OCI-LY7 (cell line): ENCODE data around the gene PAX3. TPM values are rescaled to one million over a fixed set of nuclear protein-coding genes. Genes with fewer than 3 reads are reported as not detected.

ENCODE experiments used
- BruUV-seq: library from RNA; stranded (reverse); fragments of 400-500 nt; replicated peaks from 2 replicates; lab custom pipeline; 2021; lab: Mats Ljungman, UMichigan
- CTCF ChIA-PET: fragments of 300-600 bp; sonication (Branson Sonifier 250); formaldehyde crosslinking; loops from one replicate; lab custom pipeline; 2022; ENCODE audit warnings: antibody characterized with exemption; ENCODE audit not compliant: unreplicated experiment; lab: Charles Lee
- POLR2A ChIA-PET: fragments of 300-600 bp; sonication (Branson Sonifier 250); formaldehyde crosslinking; loops from one replicate; lab custom pipeline; 2022; ENCODE audit warnings: antibody characterized with exemption; lab: Charles Lee
- DNase-seq: peaks from one replicate; pipeline ENCODE4 v3.0.0-alpha.2; 2015; ENCODE audit warnings: low spot score
- H2AFZ ChIP-seq: fragments of 200-600 bp; sonication (generic), shearing (Covaris generic); 2 replicates; pipeline ENCODE4 v1.6.1; 2014; ENCODE audit warnings: mild to moderate bottlenecking, antibody characterized with exemption, low read length, moderate library complexity
- H3K27ac ChIP-seq: fragments of 200-600 bp; sonication (generic); 2 replicates; pipeline ENCODE4 v1.5.1; 2014; ENCODE audit warnings: mixed run types, low read depth, mild to moderate bottlenecking, moderate library complexity, low read length, inconsistent platforms; ENCODE audit not compliant: poor library complexity, severe bottlenecking
- H3K36me3 ChIP-seq: fragments of 200-600 bp; sonication (generic); 2 replicates; pipeline ENCODE4 v1.6.1; 2014; ENCODE audit warnings: mild to moderate bottlenecking, antibody characterized with exemption, low read length, moderate library complexity, mixed read lengths; ENCODE audit not compliant: insufficient read depth
- H3K4me1 ChIP-seq: fragments of 200-600 bp; sonication (generic); 2 replicates; pipeline ENCODE4 v1.5.1; 2014; ENCODE audit warnings: mild to moderate bottlenecking, low read length; ENCODE audit not compliant: insufficient read depth, poor library complexity, severe bottlenecking
- H3K4me2 ChIP-seq: fragments of 200-600 bp; sonication (generic); 2 replicates; pipeline ENCODE4 v1.6.1; 2014; ENCODE audit warnings: mild to moderate bottlenecking, low read length
- H3K4me3 ChIP-seq: fragments of 200-600 bp; sonication (generic); 2 replicates; pipeline ENCODE4 v1.5.1; 2014; ENCODE audit warnings: mild to moderate bottlenecking, low read depth, low read length; ENCODE audit not compliant: poor library complexity, severe bottlenecking
- H3K79me2 ChIP-seq: fragments of 200-600 bp; sonication (generic); 2 replicates; pipeline ENCODE4 v1.6.1; 2016; ENCODE audit warnings: low read depth, mild to moderate bottlenecking, low read length, moderate library complexity, mixed read lengths; ENCODE audit not compliant: insufficient read depth
- H3K9me2 ChIP-seq: fragments of 200-600 bp; sonication (generic); 2 replicates; pipeline ENCODE4 v1.6.1; 2016; ENCODE audit warnings: mild to moderate bottlenecking, low read length, mixed read lengths; ENCODE audit not compliant: insufficient read depth
- H3K9me3 ChIP-seq: fragments of 200-600 bp; sonication (generic); 2 replicates; pipeline ENCODE4 v1.6.1; 2014; ENCODE audit warnings: mild to moderate bottlenecking, mixed run types, low read length, mixed read lengths
- H4K20me1 ChIP-seq: fragments of 200-600 bp; sonication (generic); 2 replicates; pipeline ENCODE4 v1.6.1; 2014; ENCODE audit warnings: mild to moderate bottlenecking, antibody characterized with exemption, low read length, moderate library complexity, mixed read lengths; ENCODE audit not compliant: insufficient read depth
- EZH2phosphoT487 ChIP-seq: fragments of 200-600 bp; sonication (generic); IDR thresholded peaks from 2 replicates; pipeline ENCODE4 v1.6.1; 2018; ENCODE audit warnings: low read depth, borderline replicate concordance, mild to moderate bottlenecking, mixed run types, antibody characterized with exemption, low read length, moderate library complexity, mixed read lengths
- intact Hi-C: fragments of 100-400 bp; cut with micrococcal nuclease; formaldehyde crosslinking; loops from one replicate; pipeline ENCODE4 v1.10.0; 2022; ENCODE audit not compliant: unreplicated experiment
- total RNA-seq, 2 experiments: library from RNA; depleted of rRNA in 1 of 2; stranded (reverse); fragments of >200 nt in 1 of 2; shearing (Covaris generic) in 1 of 2; gene quantifications; 2 replicates each; pipeline ENCODE4 v1.2.3, GENCODE V29; 2014 to 2022
- TF ChIP-seq, protein P1 (sequence below): fragments of 200-600 bp; sonication (generic); conservative IDR thresholded peaks from 2 replicates; pipeline ENCODE4 v1.5.1; 2014; ENCODE audit warnings: mild to moderate bottlenecking, antibody characterized with exemption, low read length, moderate library complexity, mixed read lengths

Gene PAX3
- total RNA-seq, 2 experiments from 2014 or later = not detected

DNA sequence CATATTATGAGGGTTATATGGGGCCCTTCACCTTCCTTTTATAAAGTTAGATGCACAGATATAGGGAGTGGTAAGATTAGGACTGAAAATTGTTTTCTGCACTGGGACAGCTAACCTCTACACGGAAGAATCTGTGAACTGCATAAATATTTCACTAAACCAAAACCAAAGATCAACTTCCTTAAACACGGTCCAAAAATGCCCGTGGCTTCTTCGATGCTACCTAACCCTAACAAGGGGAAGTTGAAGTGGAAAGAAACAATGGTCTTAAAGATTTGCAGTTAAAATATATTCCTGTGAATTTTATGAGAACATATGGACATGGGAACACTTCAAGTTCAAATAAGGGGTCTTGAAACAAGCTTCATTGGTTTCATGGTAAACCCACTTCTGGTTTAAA, 33.3 kb upstream of the PAX3 start:
- H3K4me2 ChIP-seq = no peak overlapping the region
- intact Hi-C loops = no loop called here
- H3K4me3 ChIP-seq = no peak overlapping the region
- BruUV-seq = no TSS peak
- H3K4me1 ChIP-seq = no peaks in the 10 kb centered on the region
- ChIA-PET POLR2A (interaction anchor here (1.0 to 1.7 kb wide), 2 partner anchors 20 to 56 kb away, joined by 3 to 4 read pairs; no protein-coding TSS in a partner anchor), CTCF (no interaction called here)
- H3K9me2 ChIP-seq = no peaks in the 10 kb centered on the region
- H3K9me3 ChIP-seq = no peaks in the 10 kb centered on the region
- H2AFZ ChIP-seq = no peak overlapping the region
- DNase-seq = no peak
- no peaks in the 10 kb centered on the region for H3K36me3 ChIP-seq
- no peaks in the 10 kb centered on the region for H4K20me1 ChIP-seq
- H3K79me2 ChIP-seq = no peaks in the 10 kb centered on the region
- H3K27ac ChIP-seq = no peak overlapping the region
- no peak for TF ChIP-seq EZH2phosphoT487
- TF ChIP-seq, protein P1, sequence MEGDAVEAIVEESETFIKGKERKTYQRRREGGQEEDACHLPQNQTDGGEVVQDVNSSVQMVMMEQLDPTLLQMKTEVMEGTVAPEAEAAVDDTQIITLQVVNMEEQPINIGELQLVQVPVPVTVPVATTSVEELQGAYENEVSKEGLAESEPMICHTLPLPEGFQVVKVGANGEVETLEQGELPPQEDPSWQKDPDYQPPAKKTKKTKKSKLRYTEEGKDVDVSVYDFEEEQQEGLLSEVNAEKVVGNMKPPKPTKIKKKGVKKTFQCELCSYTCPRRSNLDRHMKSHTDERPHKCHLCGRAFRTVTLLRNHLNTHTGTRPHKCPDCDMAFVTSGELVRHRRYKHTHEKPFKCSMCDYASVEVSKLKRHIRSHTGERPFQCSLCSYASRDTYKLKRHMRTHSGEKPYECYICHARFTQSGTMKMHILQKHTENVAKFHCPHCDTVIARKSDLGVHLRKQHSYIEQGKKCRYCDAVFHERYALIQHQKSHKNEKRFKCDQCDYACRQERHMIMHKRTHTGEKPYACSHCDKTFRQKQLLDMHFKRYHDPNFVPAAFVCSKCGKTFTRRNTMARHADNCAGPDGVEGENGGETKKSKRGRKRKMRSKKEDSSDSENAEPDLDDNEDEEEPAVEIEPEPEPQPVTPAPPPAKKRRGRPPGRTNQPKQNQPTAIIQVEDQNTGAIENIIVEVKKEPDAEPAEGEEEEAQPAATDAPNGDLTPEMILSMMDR = no peak

DNA sequence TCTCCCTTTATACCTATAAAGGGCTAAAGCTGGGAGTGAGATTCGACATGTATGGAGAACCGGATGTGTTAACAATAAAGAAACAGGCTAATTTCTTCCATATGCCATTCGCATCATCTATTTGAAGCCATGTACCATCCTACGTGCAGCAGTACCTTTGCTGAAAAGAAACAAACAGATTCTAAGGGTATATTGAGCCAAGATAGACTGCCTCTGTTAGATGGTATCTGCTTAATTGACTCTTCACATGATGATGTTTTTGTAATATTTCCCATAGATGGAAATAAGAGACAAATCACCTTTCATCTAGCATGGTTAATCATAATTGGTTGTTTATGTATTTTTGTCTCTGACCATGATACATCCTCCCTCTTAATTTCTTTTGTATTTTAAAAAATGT, 32.1 kb upstream of the PAX3 start:
- ChIA-PET POLR2A (no interaction called here), CTCF (no interaction called here)
- no peak overlapping the region for H2AFZ ChIP-seq
- DNase-seq = no peak
- no peaks in the 10 kb centered on the region for H3K36me3 ChIP-seq
- H3K4me2 ChIP-seq = no peak overlapping the region
- no peaks in the 10 kb centered on the region for H3K9me3 ChIP-seq
- H3K4me3 ChIP-seq = no peak overlapping the region
- no TSS peak for BruUV-seq
- H3K9me2 ChIP-seq = no peaks in the 10 kb centered on the region
- H3K27ac ChIP-seq = no peak overlapping the region
- intact Hi-C loops = no loop called here
- no peaks in the 10 kb centered on the region for H3K4me1 ChIP-seq
- TF ChIP-seq, protein P1 = no peak
- TF ChIP-seq EZH2phosphoT487 = no peak
- H4K20me1 ChIP-seq = no peaks in the 10 kb centered on the region
- H3K79me2 ChIP-seq = no peaks in the 10 kb centered on the region

DNA sequence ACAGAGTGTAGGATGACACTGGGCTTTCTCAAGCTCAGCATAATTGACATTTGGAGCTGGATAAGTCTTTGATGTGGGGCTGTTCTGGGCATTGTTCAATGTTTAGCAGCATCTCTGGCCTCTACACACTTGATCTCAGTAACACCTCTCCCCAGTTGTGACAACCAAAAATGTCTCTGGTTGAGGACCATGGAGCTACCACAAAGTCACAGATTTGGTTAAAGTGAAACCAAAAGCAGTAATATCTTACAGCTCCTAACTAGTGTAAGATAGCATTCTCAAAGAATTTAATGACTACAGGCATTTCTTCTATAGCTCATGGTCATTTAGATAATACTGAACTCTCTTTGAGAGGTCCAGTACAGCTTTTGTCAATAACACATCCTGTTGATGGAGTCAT, 23.4 kb upstream of the PAX3 start:
- no peaks in the 10 kb centered on the region for H3K36me3 ChIP-seq
- ChIA-PET CTCF (no interaction called here), POLR2A (interaction anchor here (1.1 kb wide), 1 partner anchor 26 kb away, joined by 3 read pairs; no protein-coding TSS in a partner anchor)
- TF ChIP-seq, protein P1 = no peak
- TF ChIP-seq EZH2phosphoT487 = no peak
- H3K27ac ChIP-seq = no peak overlapping the region
- no TSS peak for BruUV-seq
- H2AFZ ChIP-seq = no peak overlapping the region
- no peaks in the 10 kb centered on the region for H3K9me2 ChIP-seq
- H3K79me2 ChIP-seq = no peaks in the 10 kb centered on the region
- no peak overlapping the region for H3K4me3 ChIP-seq
- no peaks in the 10 kb centered on the region for H4K20me1 ChIP-seq
- intact Hi-C loops = no loop called here
- H3K9me3 ChIP-seq = no peaks in the 10 kb centered on the region
- no peak overlapping the region for H3K4me2 ChIP-seq
- no peaks in the 10 kb centered on the region for H3K4me1 ChIP-seq
- no peak for DNase-seq
